GM12875 (cell line): ENCODE data around the gene DLEC1.

Experiments
- H3K4me3 ChIP-seq: one replicate; pipeline ENCODE4 v1.5.1; 2011; ENCODE audit warnings: low read depth, low read length, control low read depth
- TF ChIP-seq, protein P1 (sequence below): IDR thresholded peaks from 2 replicates; pipeline ENCODE4 v1.5.1; 2011; ENCODE audit warnings: low read depth, mild to moderate bottlenecking, control low read depth, inconsistent platforms, low read length, moderate library complexity, borderline replicate concordance; ENCODE audit not compliant: insufficient read depth

The DLEC1 gene

DNA sequence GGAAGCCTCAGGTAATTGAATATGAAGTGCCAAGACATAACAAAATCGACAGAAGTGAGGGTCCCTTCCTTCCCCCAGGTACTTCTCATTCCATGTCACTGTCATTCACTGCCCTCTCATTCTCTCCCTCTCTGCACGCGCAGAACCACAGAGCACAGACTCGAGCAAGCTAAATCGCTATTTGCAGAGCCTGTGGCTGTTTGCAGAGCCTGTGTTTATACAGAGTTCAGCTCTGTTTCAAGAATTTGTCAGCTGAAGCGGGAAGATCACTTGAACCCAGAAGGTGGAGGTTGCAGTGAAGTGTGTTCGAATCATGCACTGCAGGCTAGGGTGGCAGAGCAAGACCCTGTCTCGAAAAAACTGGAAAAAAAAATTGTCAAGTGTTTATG, 45.9 kb upstream of the DLEC1 start:
- TF ChIP-seq, protein P1, sequence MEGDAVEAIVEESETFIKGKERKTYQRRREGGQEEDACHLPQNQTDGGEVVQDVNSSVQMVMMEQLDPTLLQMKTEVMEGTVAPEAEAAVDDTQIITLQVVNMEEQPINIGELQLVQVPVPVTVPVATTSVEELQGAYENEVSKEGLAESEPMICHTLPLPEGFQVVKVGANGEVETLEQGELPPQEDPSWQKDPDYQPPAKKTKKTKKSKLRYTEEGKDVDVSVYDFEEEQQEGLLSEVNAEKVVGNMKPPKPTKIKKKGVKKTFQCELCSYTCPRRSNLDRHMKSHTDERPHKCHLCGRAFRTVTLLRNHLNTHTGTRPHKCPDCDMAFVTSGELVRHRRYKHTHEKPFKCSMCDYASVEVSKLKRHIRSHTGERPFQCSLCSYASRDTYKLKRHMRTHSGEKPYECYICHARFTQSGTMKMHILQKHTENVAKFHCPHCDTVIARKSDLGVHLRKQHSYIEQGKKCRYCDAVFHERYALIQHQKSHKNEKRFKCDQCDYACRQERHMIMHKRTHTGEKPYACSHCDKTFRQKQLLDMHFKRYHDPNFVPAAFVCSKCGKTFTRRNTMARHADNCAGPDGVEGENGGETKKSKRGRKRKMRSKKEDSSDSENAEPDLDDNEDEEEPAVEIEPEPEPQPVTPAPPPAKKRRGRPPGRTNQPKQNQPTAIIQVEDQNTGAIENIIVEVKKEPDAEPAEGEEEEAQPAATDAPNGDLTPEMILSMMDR = no peak
- no peak overlapping the region for H3K4me3 ChIP-seq

DNA sequence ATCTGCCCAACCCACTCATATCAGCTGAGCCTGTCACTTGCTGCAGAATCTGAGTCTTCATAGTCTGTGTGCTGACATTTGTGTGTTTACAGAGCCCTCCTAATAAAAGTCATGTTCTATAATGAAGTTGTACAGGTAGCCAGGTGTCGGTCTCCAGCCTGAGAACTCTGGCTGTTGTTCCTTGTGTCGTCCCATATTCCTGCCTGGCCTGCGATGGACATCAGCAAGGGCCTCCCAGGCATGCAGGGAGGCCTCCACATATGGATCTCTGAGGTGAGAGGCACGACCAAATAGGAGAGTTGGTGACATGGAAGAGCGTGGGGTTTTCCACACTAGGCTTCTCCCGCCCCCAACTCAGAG, 45.6 kb upstream of the DLEC1 start:
- TF ChIP-seq, protein P1 = no peak
- peak overlapping the region; percentile 72 for H3K4me3 ChIP-seq

DNA sequence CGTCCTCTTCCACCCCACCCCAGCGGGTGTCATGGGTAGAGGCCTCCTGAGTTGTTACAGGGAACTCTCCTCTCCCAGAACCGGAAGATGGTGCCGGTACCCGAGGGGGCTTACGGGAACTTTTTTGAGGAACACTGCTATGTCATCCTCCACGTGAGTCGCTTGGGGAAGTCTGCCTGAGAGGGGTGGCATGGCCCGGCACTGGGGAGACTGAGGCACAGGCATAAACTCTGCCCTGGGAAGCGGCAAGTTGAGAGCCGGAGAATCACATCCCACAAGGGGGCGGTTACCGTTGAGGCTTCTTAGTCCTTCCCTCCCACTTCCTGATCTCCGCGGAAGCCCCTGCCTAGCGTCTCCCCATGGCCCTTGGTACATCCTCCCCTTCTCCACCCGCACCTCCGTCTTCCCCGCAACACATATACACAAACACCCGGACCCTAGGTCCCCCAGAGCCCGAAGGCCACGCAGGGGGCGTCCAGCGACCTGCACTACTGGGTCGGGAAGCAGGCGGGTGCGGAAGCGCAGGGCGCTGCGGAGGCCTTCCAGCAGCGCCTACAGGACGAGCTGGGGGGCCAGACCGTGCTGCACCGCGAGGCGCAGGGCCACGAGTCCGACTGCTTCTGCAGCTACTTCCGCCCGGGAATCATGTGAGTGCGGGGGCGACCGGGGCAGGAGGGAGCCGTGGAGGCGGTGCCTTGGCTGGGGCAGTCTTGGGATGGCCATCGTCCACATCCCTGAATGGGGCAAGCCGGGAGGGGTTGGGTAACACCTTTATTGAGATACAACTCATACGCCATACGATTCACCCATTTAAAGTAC, 45.0 kb upstream of the DLEC1 start:
- peak overlapping the region; percentile 72 for H3K4me3 ChIP-seq
- TF ChIP-seq, protein P1 = no peak

DNA sequence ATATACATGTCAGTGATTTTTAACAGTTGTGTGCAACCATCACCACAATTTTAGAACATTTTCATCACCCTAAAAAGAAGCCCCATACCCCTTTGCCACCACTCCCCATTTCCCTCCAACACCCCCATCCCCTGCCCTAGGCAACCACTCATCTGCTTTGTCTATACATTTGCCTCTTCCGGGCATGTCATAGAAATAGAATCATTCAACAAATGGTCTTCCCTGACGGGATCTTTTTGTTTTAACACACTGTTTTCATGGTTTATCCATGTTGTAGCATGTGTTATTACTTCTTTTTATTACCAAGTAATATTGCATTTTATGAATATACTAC, 44.4 kb upstream of the DLEC1 start:
- TF ChIP-seq, protein P1 = no peak
- H3K4me3 ChIP-seq = peak overlapping the region; percentile 72

DNA sequence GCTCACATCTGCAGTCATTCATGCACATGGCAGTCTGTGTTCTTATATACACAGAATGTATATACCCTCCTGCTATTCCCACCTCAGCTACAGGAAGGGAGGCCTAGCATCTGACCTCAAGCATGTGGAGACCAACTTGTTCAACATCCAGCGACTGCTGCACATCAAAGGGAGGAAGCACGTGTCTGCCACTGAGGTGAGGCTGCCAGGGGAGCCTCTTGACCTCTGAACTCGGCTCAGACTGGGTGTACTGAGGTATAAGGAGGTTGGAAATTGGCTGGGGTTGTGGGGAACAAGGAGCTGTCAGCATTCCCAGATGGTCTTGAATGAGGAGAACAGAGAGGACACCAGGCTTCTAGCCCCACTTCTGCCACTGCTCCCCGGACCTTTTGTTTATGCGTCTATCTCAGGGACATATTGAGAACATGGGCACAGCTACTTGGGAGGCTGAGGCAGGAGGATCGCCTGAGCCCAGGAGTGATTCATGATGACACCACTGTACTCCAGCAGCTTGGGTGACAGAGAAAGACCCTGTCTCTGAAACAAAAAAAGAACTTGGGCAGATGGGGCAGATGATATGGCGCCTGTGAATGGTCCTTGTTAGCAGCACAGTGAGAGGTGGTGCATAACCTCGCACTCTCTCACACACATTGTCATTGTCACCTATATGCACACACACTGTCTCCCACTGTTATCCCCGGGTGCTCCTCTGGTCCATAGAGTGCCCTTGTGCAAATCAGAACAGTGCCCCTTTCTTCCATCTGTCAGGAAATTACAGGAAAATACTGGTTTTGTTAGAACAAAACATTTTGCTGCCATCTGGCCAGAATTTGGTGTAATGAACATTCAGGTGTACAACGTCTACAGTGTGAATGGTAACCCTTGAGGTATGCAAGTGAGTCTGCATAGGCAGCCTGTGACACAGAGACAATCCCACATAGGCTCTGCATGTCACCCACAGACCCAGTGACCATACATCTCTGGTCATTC, 43.1 kb upstream of the DLEC1 start:
- H3K4me3 ChIP-seq = no peak overlapping the region
- TF ChIP-seq, protein P1 = no peak

DNA sequence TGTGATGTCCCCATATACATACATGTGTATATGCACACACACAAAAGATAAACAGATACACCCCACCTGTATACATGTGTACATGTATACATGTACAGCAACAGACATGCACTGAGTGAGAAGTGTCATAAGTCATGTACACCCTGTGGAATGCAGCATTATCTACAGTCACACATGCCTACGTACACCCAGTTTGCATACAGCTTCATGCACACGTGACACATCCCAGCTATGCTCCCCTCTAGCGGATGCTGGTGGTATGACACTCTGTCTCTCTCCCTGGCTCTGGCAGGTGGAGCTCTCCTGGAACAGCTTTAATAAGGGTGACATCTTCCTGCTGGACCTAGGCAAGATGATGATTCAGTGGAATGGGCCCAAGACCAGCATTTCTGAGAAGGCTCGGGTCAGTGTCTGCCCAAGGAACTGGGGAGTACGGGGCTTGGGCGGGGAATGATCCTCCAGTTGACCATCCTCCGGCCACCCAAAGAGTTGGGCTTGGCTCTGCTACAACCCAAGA, 42.2 kb upstream of the DLEC1 start:
- TF ChIP-seq, protein P1 = peak; percentile 91
- H3K4me3 ChIP-seq = no peak overlapping the region
